NCI-H1930 (cell line): ENCODE data around the gene WIPF1.

Experiments used
- DNase-seq, 2 experiments: peaks; one replicate each; lab custom pipeline; 2025; lab: John Stamatoyannopoulos, UW

WIPF1 gene

GRCh38 chr2:174595116-174595809, 2.3 kb downstream of the WIPF1 start:
- DNase-seq, result no peak

GRCh38 chr2:174594456-174594855, 3.1 kb downstream of the WIPF1 start:
- DNase-seq, result no peak

- DNase-seq, result no peak
These were observed 3.9 kb downstream of the WIPF1 start for GRCh38 chr2:174593574-174594203.

GRCh38 chr2:174593041-174593440, 4.6 kb downstream of the WIPF1 start:
- no peak for DNase-seq

- DNase-seq, result no peak
These were observed 5.9 kb downstream of the WIPF1 start for GRCh38 chr2:174591740-174592139.

- DNase-seq, result no peak
These were observed 6.5 kb downstream of the WIPF1 start for GRCh38 chr2:174590928-174591648.

- no peak for DNase-seq
These were observed 7.3 kb downstream of the WIPF1 start for GRCh38 chr2:174590346-174590745.

- DNase-seq, result no peak
These were observed 8.3 kb downstream of the WIPF1 start for GRCh38 chr2:174589334-174589733.

GRCh38 chr2:174588463-174588862, 9.1 kb downstream of the WIPF1 start:
- no peak for DNase-seq

- no peak for DNase-seq
These were observed 10.0 kb downstream of the WIPF1 start for GRCh38 chr2:174587579-174587978.

GRCh38 chr2:174586418-174587295, 10.9 kb downstream of the WIPF1 start:
- DNase-seq, result no peak

- no peak for DNase-seq
These were observed 11.8 kb downstream of the WIPF1 start for GRCh38 chr2:174585657-174586252.

- no peak for DNase-seq
These were observed 12.5 kb downstream of the WIPF1 start for GRCh38 chr2:174585146-174585545.

GRCh38 chr2:174581491-174581890, 16.1 kb downstream of the WIPF1 start:
- no peak for DNase-seq

GRCh38 chr2:174580951-174581350, 16.7 kb downstream of the WIPF1 start:
- no peak for DNase-seq

- DNase-seq, result no peak
These were observed 19.5 kb downstream of the WIPF1 start for GRCh38 chr2:174577967-174578589.

- DNase-seq, result no peak
These were observed 22.4 kb downstream of the WIPF1 start for GRCh38 chr2:174575124-174575776.

- no peak for DNase-seq
These were observed 22.9 kb downstream of the WIPF1 start for GRCh38 chr2:174574657-174575056.

GRCh38 chr2:174573621-174574081, 24.0 kb downstream of the WIPF1 start:
- DNase-seq, result no peak

GRCh38 chr2:174572556-174572955, 25.0 kb downstream of the WIPF1 start:
- DNase-seq, result no peak
